Ishikawa (cell line): ENCODE results near the gene LRRC8C.

ENCODE experiments used
- CEBPB ChIP-seq: IDR thresholded peaks from 2 replicates; pipeline ENCODE4 v1.6.1; 2012
- CREB1 ChIP-seq: IDR thresholded peaks from 2 replicates; pipeline ENCODE4 v1.6.1; 2012; ENCODE audit warnings: low read depth
- EP300 ChIP-seq: IDR thresholded peaks from 2 replicates; pipeline ENCODE4 v1.6.1; 2012; ENCODE audit warnings: borderline replicate concordance
- TEAD4 ChIP-seq: IDR thresholded peaks from 2 replicates; pipeline ENCODE4 v1.6.1; 2012
- YY1 ChIP-seq: IDR thresholded peaks from 2 replicates; pipeline ENCODE4 v1.6.1; 2012; ENCODE audit warnings: low read depth
- TF ChIP-seq, protein P1 (sequence below): IDR thresholded peaks from 2 replicates; pipeline ENCODE4 v1.6.1; 2012

DNA sequence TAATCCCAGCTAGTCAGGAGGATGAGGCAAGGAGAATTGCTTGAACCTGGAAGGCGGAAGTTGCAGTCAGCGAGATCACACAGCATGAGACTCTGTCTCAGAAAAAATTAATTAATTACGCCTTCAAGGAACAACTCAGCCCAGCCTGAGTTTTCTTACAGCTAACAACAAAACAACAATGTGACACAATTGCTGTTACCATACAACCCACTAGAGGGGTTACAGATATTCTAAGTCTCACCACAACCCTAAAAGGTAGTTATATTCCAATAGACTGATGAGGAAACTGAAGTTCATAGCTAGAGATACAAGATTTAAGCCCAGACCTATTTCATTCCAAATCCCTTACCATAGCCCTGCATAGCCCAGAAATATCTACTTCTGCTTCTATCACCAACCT, 2.9 kb upstream of the LRRC8C start:
- TF ChIP-seq EP300 (no peak), CEBPB (no peak), CREB1 (no peak), TEAD4 (no peak), YY1 (no peak)
- TF ChIP-seq, protein P1, sequence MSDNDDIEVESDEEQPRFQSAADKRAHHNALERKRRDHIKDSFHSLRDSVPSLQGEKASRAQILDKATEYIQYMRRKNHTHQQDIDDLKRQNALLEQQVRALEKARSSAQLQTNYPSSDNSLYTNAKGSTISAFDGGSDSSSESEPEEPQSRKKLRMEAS: no peak
